ENCODE data around the gene SKA3. TPM values are rescaled to one million over a fixed set of nuclear protein-coding genes. Genes with fewer than 3 reads are reported as not detected.
"Not testable (repeated sequence)": the region's sequence is repeated elsewhere in the genome, so short reads cannot be mapped to it uniquely, and the experiment has no call there.

SKA3 gene
- total RNA-seq, 1 experiment from 2014 or later, result 109 TPM

GRCh38 chr13:21137696-21138095 lies 38.7 kb downstream of the SKA3 start:
- no peak for DNase-seq (ENCODE audit: low spot score)
- Histone ChIP-seq H3K36me3 (ENCODE audit: insufficient read depth, low read length, poor library complexity, severe bottlenecking) (peaks cover 5% of the 10 kb centered on the region), H3K9me3 (ENCODE audit: low read depth, low read length, poor library complexity, severe bottlenecking) (no peaks in the 10 kb centered on the region), H3K27me3 (replicated peaks; ENCODE audit: insufficient read depth, low read depth, low read length, poor library complexity) (no peaks in the 10 kb centered on the region), H3K4me3 (ENCODE audit: low read depth, low read length, poor library complexity, severe bottlenecking) (no peak overlapping the region), H3K27ac (ENCODE audit: low read depth, low read length, poor library complexity, severe bottlenecking) (no peak overlapping the region), H3K4me1 (ENCODE audit: insufficient read depth, low read length, poor library complexity, severe bottlenecking) (peaks cover 4% of the 10 kb centered on the region)
- intact Hi-C loops (cut with micrococcal nuclease; ENCODE audit: unreplicated experiment), result loop anchor here (10.0 kb wide), 2 partner anchors 73 to 643 kb away; partner anchors contain the start of gene LATS2
- ChIA-PET POLR2A (ENCODE audit: low non-redundant PET) (no interaction called here), CTCF (no interaction called here)
- TF ChIP-seq, protein P1, sequence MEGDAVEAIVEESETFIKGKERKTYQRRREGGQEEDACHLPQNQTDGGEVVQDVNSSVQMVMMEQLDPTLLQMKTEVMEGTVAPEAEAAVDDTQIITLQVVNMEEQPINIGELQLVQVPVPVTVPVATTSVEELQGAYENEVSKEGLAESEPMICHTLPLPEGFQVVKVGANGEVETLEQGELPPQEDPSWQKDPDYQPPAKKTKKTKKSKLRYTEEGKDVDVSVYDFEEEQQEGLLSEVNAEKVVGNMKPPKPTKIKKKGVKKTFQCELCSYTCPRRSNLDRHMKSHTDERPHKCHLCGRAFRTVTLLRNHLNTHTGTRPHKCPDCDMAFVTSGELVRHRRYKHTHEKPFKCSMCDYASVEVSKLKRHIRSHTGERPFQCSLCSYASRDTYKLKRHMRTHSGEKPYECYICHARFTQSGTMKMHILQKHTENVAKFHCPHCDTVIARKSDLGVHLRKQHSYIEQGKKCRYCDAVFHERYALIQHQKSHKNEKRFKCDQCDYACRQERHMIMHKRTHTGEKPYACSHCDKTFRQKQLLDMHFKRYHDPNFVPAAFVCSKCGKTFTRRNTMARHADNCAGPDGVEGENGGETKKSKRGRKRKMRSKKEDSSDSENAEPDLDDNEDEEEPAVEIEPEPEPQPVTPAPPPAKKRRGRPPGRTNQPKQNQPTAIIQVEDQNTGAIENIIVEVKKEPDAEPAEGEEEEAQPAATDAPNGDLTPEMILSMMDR (conservative IDR thresholded peaks at IDR 0.05; ENCODE audit: low read depth, low read length), result no peak
- TF ChIP-seq EZH2 (IDR thresholded peaks at IDR 0.05; ENCODE audit: borderline replicate concordance, low read depth, low read length, poor library complexity, severe bottlenecking), result no peak
- BruUV-seq (replicated peaks), result no TSS peak

- POLR2A ChIA-PET (ENCODE audit: low non-redundant PET); BruUV-seq (replicated peaks); H3K4me1 ChIP-seq (ENCODE audit: insufficient read depth, low read length, poor library complexity, severe bottlenecking); H3K4me3 ChIP-seq (ENCODE audit: low read depth, low read length, poor library complexity, severe bottlenecking); H3K27me3 ChIP-seq (replicated peaks; ENCODE audit: insufficient read depth, low read depth, low read length, poor library complexity); DNase-seq (ENCODE audit: low spot score); H3K9me3 ChIP-seq (ENCODE audit: low read depth, low read length, poor library complexity, severe bottlenecking); H3K36me3 ChIP-seq (ENCODE audit: insufficient read depth, low read length, poor library complexity, severe bottlenecking); CTCF ChIA-PET; H3K27ac ChIP-seq (ENCODE audit: low read depth, low read length, poor library complexity, severe bottlenecking): not testable (repeated sequence)
- intact Hi-C loops (cut with micrococcal nuclease; ENCODE audit: unreplicated experiment), result loop anchor here (10.0 kb wide), 2 partner anchors 71 to 641 kb away; partner anchors contain the start of gene LATS2
Observed at GRCh38 chr13:21135833-21136232, 40.5 kb downstream of the SKA3 start.

DNA sequence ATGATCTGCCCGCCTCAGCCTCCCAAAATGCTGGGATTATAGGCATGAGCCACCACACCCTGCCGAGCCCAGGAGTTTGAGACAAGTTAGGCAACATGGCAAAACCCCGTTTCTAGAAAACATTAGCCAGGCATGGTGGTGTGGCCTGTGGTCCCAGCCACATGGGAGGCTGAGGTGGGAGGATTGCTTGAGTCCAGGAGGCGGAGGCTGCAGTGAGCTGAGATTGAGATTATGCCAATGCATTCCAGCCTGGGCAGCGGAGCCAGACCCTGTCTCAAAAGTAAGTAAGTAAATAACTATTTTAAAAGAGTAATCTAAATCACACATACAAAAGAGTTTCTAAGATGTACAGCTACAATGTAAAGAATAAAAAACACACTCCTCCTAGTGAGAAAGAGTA lies 41.9 kb downstream of the SKA3 start:
- DNase-seq (ENCODE audit: low spot score), result no peak
- no peaks in the 10 kb centered on the region for H3K27me3 ChIP-seq (replicated peaks; ENCODE audit: insufficient read depth, low read depth, low read length, poor library complexity)
- ChIA-PET CTCF (no interaction called here), POLR2A (ENCODE audit: low non-redundant PET) (no interaction called here)
- H3K9me3 ChIP-seq (ENCODE audit: low read depth, low read length, poor library complexity, severe bottlenecking), result no peaks in the 10 kb centered on the region
- no peak overlapping the region for H3K4me3 ChIP-seq (ENCODE audit: low read depth, low read length, poor library complexity, severe bottlenecking)
- no TSS peak for BruUV-seq (replicated peaks)
- intact Hi-C loops (cut with micrococcal nuclease; ENCODE audit: unreplicated experiment), result loop anchor here (1.0 to 10.0 kb wide), 3 partner anchors 70 to 640 kb away; partner anchors contain the start of gene LATS2
- no peak for TF ChIP-seq EZH2 (IDR thresholded peaks at IDR 0.05; ENCODE audit: borderline replicate concordance, low read depth, low read length, poor library complexity, severe bottlenecking)
- TF ChIP-seq, protein P1 (conservative IDR thresholded peaks at IDR 0.05; ENCODE audit: low read depth, low read length), result no peak
- H3K27ac ChIP-seq (ENCODE audit: low read depth, low read length, poor library complexity, severe bottlenecking), result no peak overlapping the region
- no peaks in the 10 kb centered on the region for H3K36me3 ChIP-seq (ENCODE audit: insufficient read depth, low read length, poor library complexity, severe bottlenecking)
- no peaks in the 10 kb centered on the region for H3K4me1 ChIP-seq (ENCODE audit: insufficient read depth, low read length, poor library complexity, severe bottlenecking)

DNA sequence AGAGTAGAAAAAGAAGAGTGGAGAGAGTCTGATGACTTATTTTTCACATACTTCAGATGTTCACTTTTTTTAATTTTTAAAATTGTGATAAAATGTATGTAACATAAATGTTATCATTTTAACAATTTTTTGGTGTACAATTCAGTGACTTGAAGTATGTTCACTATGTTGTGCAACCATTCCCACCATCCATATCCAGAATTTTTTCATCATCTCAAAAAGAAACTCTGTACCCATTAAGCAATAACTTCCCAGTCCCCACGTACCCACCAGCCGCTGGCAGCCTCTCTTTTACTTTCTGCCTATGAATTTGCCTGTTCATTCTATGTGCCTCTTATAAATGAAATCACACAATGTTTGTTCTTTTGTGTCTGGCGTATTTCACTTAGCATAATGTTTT lies 43.3 kb downstream of the SKA3 start:
- POLR2A ChIA-PET (ENCODE audit: low non-redundant PET), result no interaction called here
- H3K9me3 ChIP-seq (ENCODE audit: low read depth, low read length, poor library complexity, severe bottlenecking), result no peaks in the 10 kb centered on the region
- no peak overlapping the region for H3K4me3 ChIP-seq (ENCODE audit: low read depth, low read length, poor library complexity, severe bottlenecking)
- intact Hi-C loops (cut with micrococcal nuclease; ENCODE audit: unreplicated experiment), result loop anchor here (10.0 kb wide), 2 partner anchors 68 to 638 kb away; partner anchors contain the start of gene LATS2
- no peak overlapping the region for H3K27ac ChIP-seq (ENCODE audit: low read depth, low read length, poor library complexity, severe bottlenecking)
- BruUV-seq (replicated peaks), result no TSS peak
- H3K27me3 ChIP-seq (replicated peaks; ENCODE audit: insufficient read depth, low read depth, low read length, poor library complexity), result no peaks in the 10 kb centered on the region
- DNase-seq (ENCODE audit: low spot score), result no peak
- H3K4me1 ChIP-seq (ENCODE audit: insufficient read depth, low read length, poor library complexity, severe bottlenecking), result no peaks in the 10 kb centered on the region
- no peaks in the 10 kb centered on the region for H3K36me3 ChIP-seq (ENCODE audit: insufficient read depth, low read length, poor library complexity, severe bottlenecking)
- CTCF ChIA-PET, result interaction anchor here (0.6 to 1.4 kb wide), 2 partner anchors 184 to 190 kb away, joined by 4 to 7 read pairs; no protein-coding TSS in a partner anchor
- TF ChIP-seq, protein P1 (conservative IDR thresholded peaks at IDR 0.05; ENCODE audit: low read depth, low read length), result no peak
- TF ChIP-seq EZH2 (IDR thresholded peaks at IDR 0.05; ENCODE audit: borderline replicate concordance, low read depth, low read length, poor library complexity, severe bottlenecking), result no peak
